ENCODE measurements around the gene EFCAB11. TPM values are rescaled to one million over a fixed set of nuclear protein-coding genes. Genes with fewer than 3 reads are reported as not detected.
A peak's percentile ranks its signal among the peaks of the same experiment; 100 is the strongest.

The EFCAB11 gene
- total and polyA plus RNA-seq, 9 of the 15 experiments (the other 6 are each of a cell fraction or from before 2014, with no cell fraction given): 13.4 to 37.9 (median 17.4) TPM

DNA sequence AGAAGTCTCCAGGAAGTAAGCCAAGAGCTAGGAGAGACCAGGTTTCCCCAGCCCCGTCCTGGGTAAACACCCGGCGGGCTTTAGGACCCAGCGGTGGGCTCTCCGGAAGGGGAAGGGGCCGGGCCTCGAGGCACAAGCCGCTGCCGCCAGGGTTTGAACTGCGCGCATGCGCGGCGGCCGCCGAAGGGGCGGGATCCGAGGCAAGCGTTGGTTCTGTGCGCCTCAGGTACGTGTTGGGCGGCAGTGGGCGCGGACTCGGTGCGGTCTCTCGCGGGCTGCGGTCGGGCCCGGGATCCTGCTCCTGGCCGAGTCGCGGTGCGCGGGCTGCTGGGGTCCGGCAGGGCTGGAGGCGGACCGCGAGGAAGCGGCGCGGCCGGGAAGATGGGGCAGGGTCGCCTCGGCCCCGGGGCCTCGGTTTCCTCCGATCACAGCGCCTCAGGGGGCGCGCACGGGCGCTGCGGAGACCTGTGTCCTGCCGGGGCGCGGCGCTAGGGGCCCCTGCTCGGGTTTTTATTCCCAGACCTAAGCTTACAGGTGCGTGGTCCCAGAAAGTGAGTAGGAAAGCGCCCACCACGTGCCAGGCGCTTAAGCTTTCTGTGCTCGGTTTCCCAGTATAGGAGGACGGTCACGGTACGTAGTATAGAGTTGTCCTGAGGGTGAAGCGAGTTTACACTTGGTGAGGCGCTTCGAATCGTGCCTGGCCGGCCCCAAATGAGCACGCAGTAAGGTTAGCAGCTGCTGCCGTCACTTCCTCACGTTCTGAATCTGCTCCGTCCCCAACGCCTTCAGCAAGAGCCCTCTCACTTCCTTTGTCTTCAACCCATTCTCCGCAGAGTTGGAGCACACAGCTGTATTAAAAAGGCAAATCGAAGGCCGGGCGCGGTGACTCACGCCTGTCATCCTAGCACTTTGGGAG lies 1.5 kb upstream of the EFCAB11 start, which contains the start of gene TDP1 (continued):
- peak; percentile 88 for TF ChIP-seq TBP (optimal IDR thresholded peaks at IDR 0.05; ENCODE audit: low read depth, low read length)
- no peak for TF ChIP-seq ZNF124 (CRISPR knock-in tag; IDR thresholded peaks at IDR 0.05)
- no peak for TF ChIP-seq HEY1 (CRISPR knock-in tag; IDR thresholded peaks at IDR 0.05; ENCODE audit: borderline replicate concordance)
- TF ChIP-seq SAFB (IDR thresholded peaks at IDR 0.05; ENCODE audit: borderline replicate concordance, low read depth, low read length): no peak
- peak; percentile 92 for TF ChIP-seq ZBTB1 (CRISPR knock-in tag; IDR thresholded peaks at IDR 0.05; ENCODE audit: borderline replicate concordance, low read depth)
- TF ChIP-seq SIN3B (IDR thresholded peaks at IDR 0.05; ENCODE audit: low read depth): peak; percentile 55; the same call in 1 of the 2 replicates
- TF ChIP-seq MTA1 (IDR thresholded peaks at IDR 0.05; ENCODE audit: borderline replicate concordance): no peak
- TF ChIP-seq, protein P1, sequence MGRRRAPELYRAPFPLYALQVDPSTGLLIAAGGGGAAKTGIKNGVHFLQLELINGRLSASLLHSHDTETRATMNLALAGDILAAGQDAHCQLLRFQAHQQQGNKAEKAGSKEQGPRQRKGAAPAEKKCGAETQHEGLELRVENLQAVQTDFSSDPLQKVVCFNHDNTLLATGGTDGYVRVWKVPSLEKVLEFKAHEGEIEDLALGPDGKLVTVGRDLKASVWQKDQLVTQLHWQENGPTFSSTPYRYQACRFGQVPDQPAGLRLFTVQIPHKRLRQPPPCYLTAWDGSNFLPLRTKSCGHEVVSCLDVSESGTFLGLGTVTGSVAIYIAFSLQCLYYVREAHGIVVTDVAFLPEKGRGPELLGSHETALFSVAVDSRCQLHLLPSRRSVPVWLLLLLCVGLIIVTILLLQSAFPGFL (CRISPR knock-in tag; IDR thresholded peaks at IDR 0.05): no peak
- TF ChIP-seq PRPF4 (IDR thresholded peaks at IDR 0.05; ENCODE audit: insufficient read depth, low read depth, low read length, poor library complexity, severe bottlenecking): no peak
- no peak for TF ChIP-seq NCOA2 (IDR thresholded peaks at IDR 0.05; ENCODE audit: partially characterized antibody in 2 of 2)
- TF ChIP-seq ETV5 (CRISPR knock-in tag; IDR thresholded peaks at IDR 0.05; ENCODE audit: low read depth): 0 out of 2 replicates have a peak, but pooled peaks have one; percentile 47
- TF ChIP-seq MYC (IDR thresholded peaks at IDR 0.05; ENCODE audit: low read depth, low read length): peak; percentile 79
- no peak for TF ChIP-seq MYC (CRISPR knock-in tag; IDR thresholded peaks at IDR 0.05; ENCODE audit: borderline replicate concordance, low read depth)
- TF ChIP-seq, protein P2, sequence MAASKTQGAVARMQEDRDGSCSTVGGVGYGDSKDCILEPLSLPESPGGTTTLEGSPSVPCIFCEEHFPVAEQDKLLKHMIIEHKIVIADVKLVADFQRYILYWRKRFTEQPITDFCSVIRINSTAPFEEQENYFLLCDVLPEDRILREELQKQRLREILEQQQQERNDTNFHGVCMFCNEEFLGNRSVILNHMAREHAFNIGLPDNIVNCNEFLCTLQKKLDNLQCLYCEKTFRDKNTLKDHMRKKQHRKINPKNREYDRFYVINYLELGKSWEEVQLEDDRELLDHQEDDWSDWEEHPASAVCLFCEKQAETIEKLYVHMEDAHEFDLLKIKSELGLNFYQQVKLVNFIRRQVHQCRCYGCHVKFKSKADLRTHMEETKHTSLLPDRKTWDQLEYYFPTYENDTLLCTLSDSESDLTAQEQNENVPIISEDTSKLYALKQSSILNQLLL (CRISPR knock-in tag; IDR thresholded peaks at IDR 0.05; ENCODE audit: borderline replicate concordance): no peak
- no peak for TF ChIP-seq ZC3H4 (CRISPR knock-in tag; IDR thresholded peaks at IDR 0.05; ENCODE audit: borderline replicate concordance)
- TF ChIP-seq, protein P3, sequence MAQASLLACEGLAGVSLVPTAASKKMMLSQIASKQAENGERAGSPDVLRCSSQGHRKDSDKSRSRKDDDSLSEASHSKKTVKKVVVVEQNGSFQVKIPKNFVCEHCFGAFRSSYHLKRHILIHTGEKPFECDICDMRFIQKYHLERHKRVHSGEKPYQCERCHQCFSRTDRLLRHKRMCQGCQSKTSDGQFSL (CRISPR knock-in tag; IDR thresholded peaks at IDR 0.05): no peak
- TF ChIP-seq, protein P3 (tag; IDR thresholded peaks at IDR 0.05): no peak
- no peak for TF ChIP-seq NR3C1 (CRISPR knock-in tag; IDR thresholded peaks at IDR 0.05)
- no peak for TF ChIP-seq TEAD4 (IDR thresholded peaks at IDR 0.05; ENCODE audit: low read length)
- no peak for TF ChIP-seq TEAD4 (CRISPR knock-in tag; IDR thresholded peaks at IDR 0.05; ENCODE audit: borderline replicate concordance)
- TF ChIP-seq IRF2 (CRISPR knock-in tag; IDR thresholded peaks at IDR 0.05): no peak
- no peak for TF ChIP-seq STAG1 (CRISPR knock-in tag; IDR thresholded peaks at IDR 0.05; ENCODE audit: borderline replicate concordance)
- TF ChIP-seq, protein P4, sequence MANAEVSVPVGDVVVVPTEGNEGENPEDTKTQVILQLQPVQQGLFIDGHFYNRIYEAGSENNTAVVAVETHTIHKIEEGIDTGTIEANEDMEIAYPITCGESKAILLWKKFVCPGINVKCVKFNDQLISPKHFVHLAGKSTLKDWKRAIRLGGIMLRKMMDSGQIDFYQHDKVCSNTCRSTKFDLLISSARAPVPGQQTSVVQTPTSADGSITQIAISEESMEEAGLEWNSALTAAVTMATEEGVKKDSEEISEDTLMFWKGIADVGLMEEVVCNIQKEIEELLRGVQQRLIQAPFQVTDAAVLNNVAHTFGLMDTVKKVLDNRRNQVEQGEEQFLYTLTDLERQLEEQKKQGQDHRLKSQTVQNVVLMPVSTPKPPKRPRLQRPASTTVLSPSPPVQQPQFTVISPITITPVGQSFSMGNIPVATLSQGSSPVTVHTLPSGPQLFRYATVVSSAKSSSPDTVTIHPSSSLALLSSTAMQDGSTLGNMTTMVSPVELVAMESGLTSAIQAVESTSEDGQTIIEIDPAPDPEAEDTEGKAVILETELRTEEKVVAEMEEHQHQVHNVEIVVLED (CRISPR knock-in tag; IDR thresholded peaks at IDR 0.05): 0 out of 2 replicates have a peak, but pooled peaks have one; percentile 43
